HG02588 (cell line): ENCODE measurements around the gene KCTD13.
"Not testable (repeated sequence)": the region's sequence is repeated elsewhere in the genome, so short reads cannot be mapped to it uniquely, and the experiment has no call there.

ENCODE experiments used
- ATAC-seq: cut with Tn5 transposase; IDR thresholded peaks from one replicate; pipeline ENCODE4 v1.9.1; 2021; ENCODE audit warnings: mild to moderate bottlenecking, moderate library complexity; ENCODE audit not compliant: unreplicated experiment

The KCTD13 gene

DNA sequence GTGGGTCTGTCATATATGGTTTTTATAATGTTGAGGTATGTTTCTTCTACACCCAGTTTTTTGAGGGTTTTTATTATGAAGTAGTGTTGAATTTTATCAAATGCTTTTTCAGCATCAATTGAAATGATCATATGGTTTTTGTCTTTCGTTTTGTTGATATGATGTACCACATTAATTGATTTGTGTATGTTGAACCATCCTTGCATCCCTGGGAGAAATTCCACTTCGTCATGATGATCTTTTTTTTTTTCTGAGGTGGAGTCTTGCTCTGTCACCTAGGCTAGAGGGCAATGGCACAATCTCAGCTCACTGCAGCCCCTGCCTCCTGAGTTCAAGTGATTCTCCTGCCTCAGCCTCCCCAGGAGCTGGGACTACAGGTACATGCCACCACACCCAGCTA is 21.9 kb upstream of the KCTD13 start:
- ATAC-seq: no peak

DNA sequence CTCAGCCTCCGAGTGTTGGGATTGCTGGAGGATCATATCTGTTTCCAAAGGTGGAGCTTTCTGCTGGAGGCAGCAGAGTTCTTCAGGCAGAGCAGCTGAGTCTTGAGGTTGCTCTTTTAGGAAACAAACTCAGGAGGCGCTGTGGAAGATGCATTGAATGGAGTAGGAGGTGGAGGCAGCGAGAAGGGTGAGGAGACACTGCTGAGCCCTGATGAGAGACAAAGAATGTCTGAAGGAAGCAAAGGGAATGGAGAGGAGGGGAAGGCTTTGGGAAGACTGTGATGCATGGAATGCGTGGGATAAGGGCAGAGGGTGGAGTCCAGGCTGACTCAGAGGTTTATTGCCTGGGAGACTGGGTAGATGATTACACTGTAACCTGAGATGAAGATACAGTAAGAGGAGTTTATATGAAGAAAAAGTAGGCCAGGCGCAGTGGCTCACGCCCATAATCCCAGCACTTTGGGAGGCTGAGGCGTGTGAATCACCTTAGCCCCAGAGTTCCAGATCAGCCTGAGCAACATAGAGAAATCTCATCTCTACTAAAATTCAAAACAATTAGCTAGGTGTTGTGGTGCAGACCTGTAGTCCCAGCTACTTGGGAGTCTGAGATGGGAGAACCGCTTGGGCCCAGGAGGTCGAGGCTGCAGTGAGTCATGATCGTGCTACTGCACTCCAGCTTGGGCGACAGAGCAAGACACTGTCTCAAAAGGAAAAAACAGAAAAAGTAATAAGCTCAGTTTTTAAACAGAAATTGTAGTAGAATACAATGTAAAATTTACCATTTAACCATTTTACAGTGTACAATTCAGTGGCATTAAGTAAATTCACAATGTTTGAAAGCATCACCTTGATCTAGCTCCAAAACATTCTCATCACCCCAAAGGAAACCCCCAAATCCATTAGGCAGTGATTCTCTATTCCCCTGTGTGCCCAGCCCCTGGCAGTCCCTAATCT is 18.1 kb upstream of the KCTD13 start:
- no peak for ATAC-seq

DNA sequence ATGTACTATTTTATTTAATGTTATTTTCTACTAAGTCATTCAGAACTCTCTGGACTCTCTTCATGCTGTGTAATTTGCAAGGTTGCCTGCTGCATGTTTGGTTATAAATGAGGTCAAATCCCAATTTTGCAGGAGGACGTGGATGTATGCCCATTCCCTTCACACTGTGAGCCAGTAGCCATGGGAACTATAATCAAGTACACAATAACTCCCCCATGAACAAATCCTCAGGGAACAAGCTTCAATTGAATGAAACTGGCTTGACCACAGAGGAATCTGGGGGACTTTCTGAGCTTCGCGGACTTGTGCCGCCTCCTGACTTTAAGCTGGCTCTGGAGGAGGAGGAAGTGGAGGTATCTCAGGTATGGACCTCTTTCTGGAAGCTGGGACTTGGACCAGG is 14.6 kb upstream of the KCTD13 start:
- ATAC-seq: no peak

DNA sequence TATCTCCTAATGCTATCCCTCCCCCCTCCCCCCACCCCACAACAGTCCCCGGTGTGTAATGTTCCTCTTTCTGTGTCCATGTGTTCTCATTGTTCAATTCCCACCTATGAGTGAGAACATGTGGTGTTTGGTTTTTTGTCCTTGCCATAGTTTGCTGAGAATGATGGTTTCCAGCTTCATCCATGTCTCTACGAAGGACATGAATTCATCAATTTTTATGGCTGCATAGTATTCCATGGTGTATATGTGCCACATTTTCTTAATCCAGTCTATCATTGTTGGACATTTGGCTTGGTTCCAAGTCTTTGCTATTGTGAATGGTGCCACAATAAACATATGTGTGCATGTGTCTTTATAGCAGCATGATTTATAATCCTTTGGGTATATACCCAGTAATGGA is 5.7 kb upstream of the KCTD13 start:
- not testable (repeated sequence) for ATAC-seq

DNA sequence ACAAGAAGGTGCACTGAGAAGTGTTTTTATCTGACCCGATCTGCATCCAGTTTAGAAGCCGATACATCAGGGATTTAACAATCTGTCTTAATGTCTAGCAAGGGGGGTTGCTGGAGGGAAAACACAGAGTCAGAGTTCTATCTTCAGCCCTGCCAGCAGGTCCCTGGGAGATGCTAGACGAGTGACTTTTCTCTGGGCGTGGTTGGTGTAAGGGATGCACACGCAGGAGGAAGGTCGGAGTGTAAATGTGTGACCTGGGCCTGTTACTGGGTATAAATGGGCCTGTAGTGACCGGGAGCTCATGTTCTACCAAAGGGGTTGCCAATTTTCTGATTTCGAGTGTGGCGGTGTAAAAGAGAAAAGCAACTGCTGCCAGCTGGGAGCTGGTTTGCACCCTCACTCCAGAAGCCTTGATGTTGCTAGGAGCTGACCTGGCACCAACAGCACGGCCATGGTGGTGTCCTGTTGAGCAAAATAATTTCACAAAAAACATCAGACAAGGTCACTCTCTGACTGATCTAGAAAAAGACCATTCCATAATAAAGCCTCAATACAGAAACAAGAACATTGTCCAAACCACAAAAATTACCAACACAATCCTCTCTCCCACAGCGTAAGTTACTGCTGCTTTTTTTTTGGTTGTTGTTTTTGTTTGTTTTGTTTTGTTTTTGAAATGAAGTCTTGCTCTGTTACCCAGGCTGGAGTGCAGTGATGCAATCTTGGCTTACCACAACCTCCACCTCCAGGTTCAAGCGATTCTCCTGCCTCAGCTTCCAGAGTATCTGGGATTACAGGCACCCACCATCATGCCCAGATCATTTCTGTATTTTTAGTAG is 1.3 kb upstream of the KCTD13 start:
- ATAC-seq: no peak

DNA sequence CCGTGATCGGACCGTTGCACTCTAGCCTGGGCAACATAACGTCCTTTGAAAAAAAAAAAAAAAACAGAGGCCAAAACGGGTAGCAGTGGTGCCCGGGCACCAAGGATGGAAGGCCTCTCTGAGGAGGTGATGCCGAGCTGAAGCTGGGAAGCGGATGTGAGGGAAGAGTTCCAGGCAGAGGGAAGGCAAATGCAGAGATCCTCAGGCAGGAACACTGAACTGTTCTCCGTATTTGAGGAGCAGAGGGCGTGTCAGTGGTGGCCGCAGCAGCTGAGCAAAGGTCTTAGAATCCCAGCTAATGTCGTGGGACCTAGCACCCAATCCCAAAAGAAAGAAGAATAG is 656 bp upstream of the KCTD13 start:
- ATAC-seq: no peak

DNA sequence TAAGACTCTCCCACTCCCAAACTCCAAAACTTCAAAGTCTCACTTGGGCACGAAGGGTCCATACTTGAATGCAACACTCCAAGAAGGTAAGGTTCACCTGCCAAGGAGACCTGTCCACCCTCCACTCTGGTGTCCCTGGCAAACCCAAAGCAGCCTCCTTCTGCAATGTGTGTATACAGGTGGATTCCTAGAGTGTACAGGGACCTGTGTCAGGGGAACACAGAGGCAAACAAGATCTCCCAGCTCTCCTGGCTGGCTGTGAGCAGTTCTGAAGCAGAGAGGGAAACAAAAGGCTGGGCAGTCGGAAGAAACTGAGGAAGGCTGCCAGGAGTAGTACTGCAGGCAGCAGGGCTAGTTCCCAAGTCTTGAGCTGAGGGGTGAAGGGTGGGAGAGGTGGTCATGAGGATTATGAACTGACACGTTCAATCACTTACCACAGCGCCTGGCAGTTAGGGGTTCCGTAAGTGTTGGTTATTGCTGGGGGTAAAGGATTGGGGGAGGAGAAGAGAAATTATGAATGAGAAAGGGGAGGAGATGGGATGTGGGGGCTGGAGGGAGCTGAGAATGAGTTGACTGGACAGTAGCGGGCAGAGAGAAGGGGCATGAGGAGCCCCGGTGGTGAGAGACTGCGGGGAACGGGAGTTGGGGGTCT is 795 bp downstream of the KCTD13 start:
- no peak for ATAC-seq

DNA sequence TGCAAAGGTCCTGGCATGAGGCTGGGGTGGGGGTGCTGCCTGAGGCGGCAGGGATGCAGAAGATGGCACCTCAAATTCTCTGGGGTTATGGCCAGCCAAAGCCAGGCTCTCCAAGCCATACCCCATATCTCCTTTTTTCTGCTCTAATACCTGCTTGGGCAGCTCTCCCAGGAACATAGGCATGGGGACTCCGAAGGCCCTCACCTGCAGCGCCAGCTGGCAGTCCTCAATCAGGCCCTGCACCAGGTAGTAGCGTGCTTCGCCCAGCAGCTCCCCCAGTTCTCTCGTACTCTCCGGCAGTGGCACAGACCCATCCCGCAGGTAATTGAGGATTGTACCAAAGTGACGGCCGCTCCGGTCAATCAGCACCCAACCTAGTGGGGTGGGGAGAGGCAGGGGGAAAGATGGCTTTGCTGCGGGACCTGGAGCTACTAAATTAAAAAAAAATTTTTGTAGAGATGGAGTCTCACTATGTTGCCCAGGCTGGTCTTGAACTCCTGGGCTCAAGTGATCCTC is 3.0 kb downstream of the KCTD13 start:
- no peak for ATAC-seq

DNA sequence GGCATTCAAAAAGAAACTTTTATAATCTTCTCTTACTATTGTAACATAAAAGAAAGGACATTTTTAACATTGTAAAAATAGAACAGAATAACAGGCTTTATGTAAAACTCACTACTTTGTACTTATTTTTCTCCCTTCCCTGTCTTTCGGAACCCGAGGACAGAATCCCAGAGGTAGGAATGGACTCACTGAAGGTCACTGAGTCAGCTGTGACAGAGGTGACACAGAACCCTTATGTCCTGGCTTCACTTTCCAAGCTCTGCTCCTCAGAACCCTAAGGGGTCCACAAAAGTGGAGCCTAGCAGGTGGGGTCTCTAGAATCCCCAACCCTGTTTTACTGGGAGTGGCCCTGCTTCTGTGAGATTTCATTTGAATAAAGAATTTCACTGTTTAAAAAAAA is 3.7 kb downstream of the KCTD13 start:
- ATAC-seq: no peak

DNA sequence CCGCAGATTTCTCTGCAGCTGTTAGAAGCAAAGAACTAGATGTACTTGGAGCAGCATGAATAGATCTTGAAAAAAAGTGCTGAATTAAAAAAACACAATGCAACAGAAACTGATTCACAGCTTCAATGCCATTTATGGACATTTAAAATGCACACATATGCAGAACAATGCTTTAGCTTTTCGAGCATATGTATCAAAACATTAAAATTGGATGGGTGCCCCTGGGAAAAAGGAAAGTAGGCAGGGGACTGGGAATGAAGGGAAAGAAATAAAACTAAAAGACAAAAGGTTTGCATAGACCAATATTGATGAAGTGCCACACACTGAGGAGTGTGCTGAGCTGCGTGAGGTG is 5.0 kb downstream of the KCTD13 start:
- no peak for ATAC-seq

DNA sequence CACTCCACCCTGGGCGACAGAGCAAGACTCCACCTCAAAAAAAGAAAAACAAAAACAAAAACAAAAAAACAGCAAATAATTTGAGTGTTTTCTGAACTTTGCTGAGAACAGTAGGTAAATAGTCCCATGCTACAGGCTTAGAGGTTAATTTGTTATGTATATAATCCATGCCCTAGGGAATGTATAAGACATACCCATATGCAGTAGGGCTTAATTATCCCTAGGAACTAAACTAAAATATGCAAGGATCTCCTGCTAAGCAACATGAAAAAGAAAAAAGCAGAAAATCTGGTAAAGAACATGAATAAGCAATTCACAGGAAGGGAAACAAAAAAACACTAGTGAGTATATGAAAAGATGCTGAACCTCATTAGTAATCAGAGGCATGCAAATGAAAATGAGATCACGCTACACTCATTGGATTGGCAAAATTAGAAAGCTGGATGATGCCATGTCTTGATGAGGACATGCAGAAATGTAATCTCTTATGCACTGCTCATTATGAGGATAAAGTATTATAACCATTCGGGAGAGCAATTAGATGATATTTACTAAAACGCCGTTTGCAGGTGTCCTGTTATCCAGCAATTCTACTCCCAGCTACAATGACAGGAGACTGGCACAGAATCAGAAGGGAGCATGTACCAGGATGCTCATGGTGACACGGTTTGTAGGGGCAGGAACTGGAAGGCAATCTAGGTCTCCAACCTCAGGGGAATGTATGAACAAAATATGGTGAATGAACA is 5.6 kb downstream of the KCTD13 start:
- no peak for ATAC-seq

DNA sequence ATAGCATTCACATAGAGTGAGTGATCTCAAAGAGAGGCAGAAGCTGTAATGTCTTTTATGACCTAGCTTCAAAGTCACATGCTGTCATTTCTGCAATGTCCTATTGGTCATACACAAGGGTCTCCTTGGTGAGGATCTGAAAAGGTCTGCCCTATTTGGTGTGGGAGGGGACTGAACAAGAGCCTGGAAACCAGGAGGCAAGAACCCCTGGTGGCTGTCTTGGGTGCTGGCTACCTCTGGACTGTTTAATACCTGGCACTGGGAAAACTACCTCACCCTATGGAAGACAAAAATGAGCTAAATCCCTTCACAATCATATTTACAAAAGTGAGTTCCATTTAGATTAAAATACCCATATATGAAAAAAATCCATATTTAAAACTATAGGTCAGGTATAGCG is 9.0 kb downstream of the KCTD13 start:
- ATAC-seq: no peak

DNA sequence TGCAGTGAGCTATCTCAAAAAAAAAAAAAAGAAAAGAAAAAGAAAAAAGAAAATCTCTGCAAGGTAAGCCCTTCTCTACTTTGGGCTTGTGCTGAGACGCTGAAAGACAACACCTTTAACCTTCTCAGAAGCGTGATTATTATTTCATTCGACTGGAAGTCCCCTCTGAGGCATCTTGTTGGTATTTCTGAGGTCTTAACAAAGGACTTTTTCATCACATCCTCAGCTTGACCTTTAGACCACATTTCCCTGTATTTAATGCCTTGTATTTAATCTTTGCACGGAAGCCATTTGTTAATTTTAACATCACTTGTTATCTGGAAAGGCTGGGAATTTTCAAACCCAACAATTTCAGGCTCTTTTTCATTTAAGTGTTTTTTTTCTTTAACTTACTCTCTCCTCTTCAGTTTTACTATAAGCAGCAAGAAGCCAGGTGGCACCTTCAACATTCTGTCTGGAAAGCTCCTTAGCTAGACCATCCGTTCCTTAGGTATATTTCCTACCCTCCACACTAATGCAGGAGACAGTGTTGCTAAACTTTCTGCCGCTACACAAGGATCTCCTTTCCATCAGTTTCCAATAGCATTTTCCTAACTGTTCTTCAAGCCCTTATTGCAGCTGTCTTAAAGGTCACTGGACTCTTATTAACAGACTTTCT is 10.3 kb downstream of the KCTD13 start:
- no peak for ATAC-seq

DNA sequence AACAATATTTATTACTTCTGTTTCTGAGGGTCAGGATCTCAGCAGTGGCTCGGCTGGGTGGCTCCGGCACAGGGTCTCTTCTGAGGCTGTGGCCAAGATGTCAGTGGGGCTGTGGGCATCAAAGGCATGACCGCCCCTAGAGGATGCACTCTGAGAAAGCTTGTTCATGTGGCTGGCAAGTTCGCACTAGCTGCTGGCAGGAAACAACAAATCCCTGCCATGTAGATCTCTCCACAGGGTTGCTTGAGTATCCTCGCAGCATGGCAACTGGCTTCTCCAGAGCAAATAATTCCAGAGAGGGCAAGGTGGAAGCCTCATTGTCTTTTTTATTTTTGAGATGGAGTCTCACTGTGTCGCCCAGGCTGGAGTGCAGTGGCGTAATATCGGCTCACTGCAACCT is 12.5 kb downstream of the KCTD13 start:
- no peak for ATAC-seq

DNA sequence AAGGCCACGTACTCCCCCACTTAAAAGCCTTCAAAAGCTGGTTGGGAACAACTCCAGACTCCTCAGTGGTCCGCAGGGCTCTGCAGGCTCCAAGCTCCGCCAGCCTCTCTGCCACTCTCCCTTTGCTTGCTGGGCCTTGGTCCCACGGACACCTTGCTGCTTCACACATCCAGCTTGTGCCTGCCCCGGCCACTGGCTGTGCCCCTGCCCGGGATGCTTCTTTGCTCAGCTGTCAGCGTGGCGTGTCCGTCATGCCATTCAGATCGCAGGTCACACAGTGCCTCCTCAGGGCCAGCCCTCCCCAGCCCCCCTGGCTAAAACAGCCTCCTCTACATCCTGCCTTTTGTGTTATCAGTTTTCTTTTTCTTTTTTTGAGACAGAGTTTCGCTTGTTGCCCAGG is 13.9 kb downstream of the KCTD13 start:
- ATAC-seq: no peak

DNA sequence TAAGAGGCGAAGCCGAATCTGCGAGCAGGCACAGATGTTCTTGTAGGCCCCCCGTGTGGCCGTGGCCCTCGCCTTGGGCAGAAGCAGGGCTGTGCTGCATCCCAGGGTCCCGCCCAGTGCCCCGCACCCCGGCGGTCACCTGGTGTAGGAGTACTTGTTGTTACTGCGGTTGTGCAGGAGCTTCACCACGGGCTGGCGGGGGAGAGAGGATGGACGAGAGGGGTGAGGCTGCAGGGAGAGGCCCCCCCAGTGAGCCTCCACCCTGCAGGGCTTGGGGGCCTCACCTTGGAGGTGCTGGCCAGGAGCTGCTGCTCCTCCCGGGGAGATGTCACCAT is 14.4 kb downstream of the KCTD13 start:
- no peak for ATAC-seq

DNA sequence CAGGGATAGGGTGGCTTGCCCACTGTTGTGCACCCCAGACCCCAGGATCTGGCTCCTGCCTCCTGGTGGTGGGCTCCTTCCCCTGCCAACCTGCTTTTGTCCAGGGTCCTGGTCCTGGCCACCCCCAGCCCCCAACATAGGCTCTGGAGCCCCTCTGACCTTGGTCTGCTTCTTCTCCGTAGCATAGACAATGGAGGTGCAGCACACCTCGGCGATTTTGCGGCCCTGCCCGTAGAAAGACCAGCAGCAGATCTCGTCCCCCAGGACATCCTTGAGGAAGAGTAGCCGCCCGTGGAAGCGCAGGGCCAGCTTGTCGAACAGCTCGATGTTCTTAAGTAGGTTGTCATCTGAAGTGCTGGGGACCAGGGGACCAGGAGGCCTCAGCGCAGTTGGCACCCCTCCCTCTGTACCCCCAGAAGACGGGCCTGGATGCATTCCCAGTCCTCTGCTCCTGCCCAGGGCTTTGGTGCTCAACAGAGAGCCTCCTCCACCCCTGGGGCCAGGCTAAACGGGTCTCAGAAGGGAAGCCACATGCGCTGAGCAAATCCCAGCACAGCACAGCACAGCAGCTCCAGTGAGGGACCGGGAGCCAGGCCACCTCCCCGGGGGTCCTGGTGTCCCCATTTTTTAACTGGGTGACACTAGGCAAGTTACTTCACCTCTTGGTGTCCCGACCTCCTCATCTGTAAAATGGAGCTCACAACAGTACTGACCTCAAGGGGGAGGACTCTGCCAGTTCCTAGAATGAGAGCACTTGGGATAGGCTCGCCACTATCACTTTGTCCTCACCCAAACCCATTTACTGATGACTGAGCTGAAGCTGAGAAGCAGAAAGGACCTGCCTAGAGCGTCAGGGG is 15.0 kb downstream of the KCTD13 start:
- ATAC-seq: no peak

DNA sequence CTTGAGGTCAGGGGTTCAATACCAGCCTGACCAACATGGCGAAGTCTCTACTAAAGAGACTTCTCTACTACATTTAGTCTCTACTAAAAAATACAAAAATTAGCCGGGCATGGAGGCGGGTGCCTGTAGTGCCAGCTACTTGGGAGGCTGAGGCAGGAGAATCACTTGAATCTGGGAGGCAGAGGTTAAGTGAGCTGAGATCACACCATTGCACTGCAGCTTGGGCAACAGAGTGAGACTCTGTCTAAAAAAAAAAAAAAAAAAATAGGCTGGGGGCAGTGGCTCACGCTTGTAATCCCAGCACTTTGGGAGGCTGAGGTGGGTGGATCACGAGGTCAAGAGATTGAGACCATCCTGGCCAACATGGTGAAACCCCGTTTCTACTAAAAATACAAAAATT is 16.2 kb downstream of the KCTD13 start:
- ATAC-seq: not testable (repeated sequence)

DNA sequence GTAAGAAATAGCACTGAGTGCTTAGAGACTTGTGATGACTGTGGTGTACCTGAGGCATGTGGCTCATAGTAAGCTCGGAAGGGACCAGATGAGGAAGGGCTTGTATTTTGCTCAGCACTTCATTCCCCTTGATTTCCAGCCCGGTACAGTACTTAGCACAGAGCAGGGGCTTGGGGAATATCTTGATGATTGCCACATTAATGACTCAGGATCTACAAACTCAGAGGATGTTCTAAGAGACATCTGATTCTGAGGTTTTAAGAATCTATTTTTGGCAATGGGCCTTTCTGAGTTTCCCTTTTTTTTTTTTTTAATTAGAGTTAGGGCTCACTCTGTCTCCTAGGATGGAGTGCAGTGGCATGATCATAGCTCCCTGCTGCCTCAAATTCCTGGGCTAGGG is 16.6 kb downstream of the KCTD13 start:
- ATAC-seq: no peak
